Activated CD4-positive, alpha-beta memory T cell treated with anti-CD3 and anti-CD28 coated beads, Interleukin-2, amount 10 ng/mL, durations not matched to agents 7 days and 5 days (primary cell): Measurements from ENCODE around the gene EIF4G3. TPM values are rescaled to one million over a fixed set of nuclear protein-coding genes. Genes with fewer than 3 reads are reported as not detected.
"Not testable (repeated sequence)": the region's sequence is repeated elsewhere in the genome, so short reads cannot be mapped to it uniquely, and the experiment has no call there.

Experiments
- CTCF ChIA-PET: fragments of 350-600 bp; sonication (Branson Sonifier 250); formaldehyde crosslinking; loops from one replicate; lab custom pipeline; 2021; ENCODE audit warnings: antibody characterized with exemption, inconsistent platforms; lab: Charles Lee
- POLR2A ChIA-PET: fragments of 350-600 bp; sonication (Branson Sonifier 250); formaldehyde crosslinking; loops from one replicate; lab custom pipeline; 2021; ENCODE audit warnings: antibody characterized with exemption; lab: Charles Lee
- DNase-seq: peaks from one replicate; pipeline ENCODE4 v3.0.0-alpha.2; 2020
- H3K27ac Mint-ChIP-seq: one replicate; pipeline ENCODE4 v1.8.0; 2021; ENCODE audit warnings: mild to moderate bottlenecking, mixed read lengths
- H3K27me3 Mint-ChIP-seq: one replicate; pipeline ENCODE4 v1.8.0; 2021; ENCODE audit warnings: mixed read lengths
- H3K36me3 Mint-ChIP-seq: one replicate; pipeline ENCODE4 v1.8.0; 2021; ENCODE audit warnings: low read depth, mixed read lengths
- H3K4me1 Mint-ChIP-seq: one replicate; pipeline ENCODE4 v1.8.0; 2021; ENCODE audit warnings: mixed read lengths
- H3K4me3 Mint-ChIP-seq: one replicate; pipeline ENCODE4 v1.8.0; 2021; ENCODE audit warnings: mild to moderate bottlenecking, mixed read lengths
- H3K9me3 Mint-ChIP-seq: one replicate; pipeline ENCODE4 v1.8.0; 2021; ENCODE audit warnings: mixed read lengths
- total RNA-seq, 2 experiments: library from RNA; stranded (reverse); gene quantifications; one replicate each; pipeline ENCODE4 v1.2.3, GENCODE V29; 2021

Gene EIF4G3
- total RNA-seq, 2 experiments from 2014 or later: 48.1 to 49.2 TPM

DNA sequence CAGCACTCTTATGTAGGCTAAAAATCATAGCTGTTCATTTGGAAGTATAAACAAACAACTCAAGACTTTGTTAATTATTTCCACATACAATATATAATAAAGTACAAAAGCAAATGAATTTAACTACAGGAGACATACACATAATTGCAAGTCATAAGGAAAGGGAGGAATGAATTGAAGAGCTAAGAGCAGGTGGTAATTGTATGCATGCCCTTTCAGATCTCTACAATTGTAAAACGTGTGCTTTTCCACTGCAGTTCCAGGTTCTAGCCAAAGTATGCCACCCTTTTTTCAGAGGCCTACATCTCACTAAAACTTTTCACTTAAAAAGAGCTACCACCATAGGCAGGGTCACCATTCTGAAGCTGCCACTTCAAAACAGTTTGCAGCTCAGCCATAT lies 346.8 kb downstream of the EIF4G3 start:
- POLR2A ChIA-PET: interaction anchor here (0.9 to 1.0 kb wide), 3 partner anchors 11 to 133 kb away, joined by 3 read pairs; no protein-coding TSS in a partner anchor
- no peaks in the 10 kb centered on the region for H3K4me1 Mint-ChIP-seq
- peaks cover 34% of the 10 kb centered on the region for H3K36me3 Mint-ChIP-seq
- H3K9me3 Mint-ChIP-seq: no peaks in the 10 kb centered on the region
- H3K4me3 Mint-ChIP-seq: no peak overlapping the region
- no peaks in the 10 kb centered on the region for H3K27me3 Mint-ChIP-seq
- H3K27ac Mint-ChIP-seq: no peak overlapping the region
- DNase-seq: no peak
- CTCF ChIA-PET: no interaction called here

DNA sequence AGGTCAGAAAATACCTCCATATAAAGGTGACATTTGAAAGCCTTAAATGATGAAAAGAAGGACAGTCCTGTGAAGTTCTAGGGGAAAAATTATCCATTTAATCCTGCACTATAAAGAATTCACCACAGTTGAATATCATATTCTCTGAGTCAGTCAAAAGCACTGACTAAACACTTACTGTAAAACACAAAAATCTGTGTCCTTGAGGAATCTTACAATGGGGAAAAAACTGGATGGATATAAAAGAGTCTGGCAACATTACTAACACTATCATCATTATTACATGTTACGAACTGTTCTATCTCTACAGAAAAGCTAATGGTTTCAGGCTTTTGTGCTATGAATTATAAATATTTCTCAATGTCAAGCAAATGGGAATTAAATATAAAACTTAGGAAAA lies 347.2 kb downstream of the EIF4G3 start:
- Mint-ChIP-seq H3K27me3 (no peaks in the 10 kb centered on the region), H3K4me1 (no peaks in the 10 kb centered on the region), H3K4me3 (no peak overlapping the region), H3K27ac (no peak overlapping the region), H3K9me3 (no peaks in the 10 kb centered on the region), H3K36me3 (peaks cover 30% of the 10 kb centered on the region)
- CTCF ChIA-PET: no interaction called here
- DNase-seq: no peak
- POLR2A ChIA-PET: no interaction called here

DNA sequence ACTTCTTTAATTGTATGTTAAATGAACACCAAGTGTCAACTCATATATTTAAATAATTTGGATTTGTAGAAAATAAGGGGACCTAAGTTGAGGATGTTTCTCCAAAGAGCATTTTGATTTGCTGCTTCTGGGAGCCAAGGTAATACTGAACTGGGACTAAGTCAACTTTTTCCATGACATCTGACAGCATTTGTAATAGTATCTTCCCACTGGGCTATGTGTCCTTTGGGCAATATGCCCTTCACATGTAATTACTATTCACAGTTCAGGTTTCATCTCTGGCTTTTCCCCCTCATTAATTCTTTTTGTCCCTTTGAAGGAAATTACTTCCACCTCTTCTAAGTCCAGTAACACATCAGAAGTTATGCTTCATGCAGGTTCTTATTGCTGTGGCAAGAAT lies 352.9 kb downstream of the EIF4G3 start:
- ChIA-PET POLR2A (no interaction called here), CTCF (interaction anchor here (1.6 kb wide), 1 partner anchor 16 kb away, joined by 3 read pairs; no protein-coding TSS in a partner anchor)
- Mint-ChIP-seq H3K27me3 (no peaks in the 10 kb centered on the region), H3K4me1 (no peaks in the 10 kb centered on the region), H3K9me3 (no peaks in the 10 kb centered on the region), H3K36me3 (peaks cover 34% of the 10 kb centered on the region), H3K4me3 (no peak overlapping the region), H3K27ac (no peak overlapping the region)
- no peak for DNase-seq

DNA sequence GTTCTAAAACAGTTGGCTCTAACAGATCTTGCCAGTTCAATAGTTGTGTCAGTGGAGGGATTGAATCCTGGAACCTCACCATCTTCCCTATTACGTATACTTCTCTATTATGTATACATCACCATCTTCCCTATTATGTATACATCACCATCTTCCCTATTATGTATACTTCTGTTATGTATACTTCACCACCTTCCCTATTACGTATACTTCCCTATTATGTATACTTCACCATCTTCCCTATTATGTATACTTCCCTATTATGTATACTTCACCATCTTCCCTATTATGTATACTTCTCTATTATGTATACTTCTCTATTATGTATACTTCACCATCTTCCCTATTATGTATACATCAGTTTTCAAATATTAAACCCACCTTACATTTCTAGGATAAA lies 355.2 kb downstream of the EIF4G3 start:
- POLR2A ChIA-PET: no interaction called here
- Mint-ChIP-seq H3K27ac (no peak overlapping the region), H3K27me3 (no peaks in the 10 kb centered on the region), H3K9me3 (no peaks in the 10 kb centered on the region), H3K4me3 (no peak overlapping the region), H3K4me1 (no peaks in the 10 kb centered on the region), H3K36me3 (peaks cover 21% of the 10 kb centered on the region)
- CTCF ChIA-PET: no interaction called here
- no peak for DNase-seq

DNA sequence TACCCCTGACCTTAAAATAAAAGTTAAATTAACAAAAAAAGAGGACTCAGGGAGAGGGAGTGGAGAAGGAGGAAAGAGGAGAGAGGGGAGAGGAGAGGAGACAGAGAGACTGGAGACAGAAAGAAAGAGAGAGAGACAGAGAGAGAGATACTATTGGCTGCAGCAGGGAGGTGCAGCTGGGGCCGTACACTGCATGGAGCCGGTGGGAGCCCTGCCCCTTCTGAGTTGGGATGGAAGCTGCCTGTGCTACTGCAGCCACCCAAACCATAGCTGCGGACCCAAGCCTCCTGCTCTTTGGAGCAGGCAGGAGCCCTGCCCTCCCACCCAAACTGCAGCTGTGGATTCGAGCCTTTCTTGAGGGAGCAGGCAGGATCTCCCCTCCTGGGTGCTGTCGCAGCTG lies 356.9 kb downstream of the EIF4G3 start:
- Mint-ChIP-seq H3K27ac (no peak overlapping the region), H3K36me3 (peaks cover 18% of the 10 kb centered on the region), H3K9me3 (no peaks in the 10 kb centered on the region), H3K4me3 (no peak overlapping the region), H3K27me3 (no peaks in the 10 kb centered on the region), H3K4me1 (no peaks in the 10 kb centered on the region)
- ChIA-PET POLR2A (no interaction called here), CTCF (no interaction called here)
- DNase-seq: no peak

DNA sequence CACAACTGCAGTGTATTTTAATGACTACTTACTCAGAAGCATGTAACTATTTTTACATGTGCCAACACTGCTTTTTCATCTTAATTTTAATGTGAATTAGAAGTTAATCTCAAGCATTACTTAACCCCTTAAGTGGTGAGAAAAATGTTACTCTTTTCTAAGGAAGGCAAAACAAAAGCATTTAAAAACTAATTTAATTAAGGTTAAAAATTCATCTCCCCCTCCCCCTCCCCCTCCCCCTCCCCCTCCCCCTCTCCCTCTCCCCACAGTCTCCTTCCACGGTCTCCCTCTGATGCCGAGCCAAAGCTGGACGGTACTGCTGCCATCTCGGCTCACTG lies 362.2 kb downstream of the EIF4G3 start:
- CTCF ChIA-PET: no interaction called here
- Mint-ChIP-seq H3K9me3 (no peaks in the 10 kb centered on the region), H3K4me1 (no peaks in the 10 kb centered on the region), H3K27me3 (no peaks in the 10 kb centered on the region), H3K4me3 (no peak overlapping the region), H3K36me3 (peaks cover 4% of the 10 kb centered on the region), H3K27ac (no peak overlapping the region)
- no peak for DNase-seq
- POLR2A ChIA-PET: no interaction called here

DNA sequence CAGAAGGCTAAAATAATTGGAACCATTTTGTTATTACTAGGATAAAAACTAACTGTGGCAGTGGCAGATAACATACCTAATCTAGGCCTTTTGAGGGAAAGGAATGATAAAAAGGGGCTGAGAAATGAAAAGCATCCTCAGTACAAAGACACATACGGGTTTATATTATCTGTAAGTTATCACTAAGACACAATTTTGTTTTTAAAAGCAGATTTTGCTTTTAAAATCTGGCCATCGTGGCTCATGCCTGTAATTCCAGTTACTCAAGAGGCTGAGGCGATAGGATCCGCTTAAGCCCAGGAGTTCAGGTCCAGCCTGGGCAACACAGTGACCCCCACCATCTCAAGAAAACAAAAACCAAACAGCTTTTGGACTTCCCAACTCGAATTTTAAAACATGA lies 364.8 kb downstream of the EIF4G3 start:
- no peaks in the 10 kb centered on the region for H3K27me3 Mint-ChIP-seq
- no peak overlapping the region for H3K4me3 Mint-ChIP-seq
- H3K9me3 Mint-ChIP-seq: no peaks in the 10 kb centered on the region
- CTCF ChIA-PET: no interaction called here
- H3K27ac Mint-ChIP-seq: no peak overlapping the region
- DNase-seq: no peak
- peaks cover 10% of the 10 kb centered on the region for H3K36me3 Mint-ChIP-seq
- H3K4me1 Mint-ChIP-seq: no peaks in the 10 kb centered on the region
- POLR2A ChIA-PET: no interaction called here

DNA sequence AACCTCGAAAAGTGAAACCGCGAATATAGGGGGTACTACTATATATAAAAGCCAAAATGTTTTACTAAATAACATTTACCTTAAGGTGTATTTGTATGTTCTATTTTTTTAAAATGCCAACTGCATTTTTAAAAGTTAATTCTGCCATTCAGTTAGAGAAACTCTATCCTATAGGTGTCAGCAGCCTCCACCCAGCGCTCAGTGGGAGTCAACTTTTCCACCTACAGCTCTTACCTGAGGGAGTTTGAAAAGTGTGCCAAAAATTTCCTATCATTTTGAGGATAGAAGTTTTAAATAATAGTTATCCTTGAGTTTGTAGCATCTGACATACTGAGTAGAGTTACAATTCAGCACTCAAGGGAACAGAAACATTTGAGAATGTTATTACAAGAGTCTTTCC lies 383.5 kb downstream of the EIF4G3 start:
- no peaks in the 10 kb centered on the region for H3K36me3 Mint-ChIP-seq
- no peaks in the 10 kb centered on the region for H3K9me3 Mint-ChIP-seq
- no peaks in the 10 kb centered on the region for H3K27me3 Mint-ChIP-seq
- CTCF ChIA-PET: no interaction called here
- no peak overlapping the region for H3K27ac Mint-ChIP-seq
- DNase-seq: no peak
- peaks cover 2% of the 10 kb centered on the region for H3K4me1 Mint-ChIP-seq
- POLR2A ChIA-PET: no interaction called here
- H3K4me3 Mint-ChIP-seq: no peak overlapping the region

DNA sequence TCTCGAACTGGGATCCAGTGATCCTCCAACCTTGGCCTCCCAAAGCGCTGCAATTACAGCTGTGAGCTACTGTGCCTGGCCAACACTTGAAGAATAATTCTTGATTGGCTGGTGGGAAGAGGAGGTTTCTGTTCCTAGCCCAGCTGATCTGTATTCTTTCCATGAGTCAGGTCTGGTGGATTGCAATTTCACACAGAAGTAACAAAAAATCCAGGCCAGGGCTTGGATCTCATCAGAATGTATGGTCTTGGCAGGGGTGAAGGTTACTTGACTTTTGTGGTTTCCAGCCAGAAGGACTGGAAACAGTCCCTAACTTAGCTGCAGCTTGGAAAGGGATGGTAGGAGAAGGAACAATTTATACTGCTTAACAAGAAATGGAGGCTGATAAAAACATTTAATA lies 384.5 kb downstream of the EIF4G3 start:
- H3K4me3 Mint-ChIP-seq: no peak overlapping the region
- POLR2A ChIA-PET: no interaction called here

DNA sequence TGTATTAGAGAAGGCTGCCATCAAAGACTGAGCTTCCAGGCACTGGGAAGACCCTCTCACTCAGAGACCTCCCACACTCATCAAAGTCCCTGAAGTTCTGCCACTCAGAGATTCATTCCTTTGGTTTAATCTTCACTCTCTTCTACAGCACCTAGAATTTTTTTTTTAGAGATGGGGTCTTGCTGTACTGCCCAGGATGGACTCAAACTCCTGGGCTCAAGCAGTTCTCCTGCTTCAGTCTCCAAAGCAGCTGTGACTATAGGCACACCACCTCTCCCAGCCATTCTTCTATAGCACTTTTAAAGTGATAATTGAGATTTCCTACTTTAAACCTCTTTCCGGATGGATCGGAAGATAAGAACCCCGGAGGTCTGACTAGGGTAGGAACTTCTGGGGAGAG lies 385.9 kb downstream of the EIF4G3 start:
- Mint-ChIP-seq H3K27ac (no peak overlapping the region), H3K9me3 (no peaks in the 10 kb centered on the region), H3K27me3 (no peaks in the 10 kb centered on the region), H3K36me3 (peaks cover 5% of the 10 kb centered on the region), H3K4me3 (no peak overlapping the region), H3K4me1 (peaks cover 11% of the 10 kb centered on the region)
- ChIA-PET CTCF (no interaction called here), POLR2A (no interaction called here)
- DNase-seq: no peak

More for the DNA sequence above, 384.5 kb downstream of the EIF4G3 start:
- H3K4me1 Mint-ChIP-seq: peaks cover 11% of the 10 kb centered on the region
- no peak overlapping the region for H3K27ac Mint-ChIP-seq
- no peaks in the 10 kb centered on the region for H3K36me3 Mint-ChIP-seq
- no peak for DNase-seq
- no peaks in the 10 kb centered on the region for H3K9me3 Mint-ChIP-seq
- no peaks in the 10 kb centered on the region for H3K27me3 Mint-ChIP-seq
- CTCF ChIA-PET: interaction anchor here (1.5 kb wide), 1 partner anchor 404 kb away, joined by 4 read pairs; no protein-coding TSS in a partner anchor

DNA sequence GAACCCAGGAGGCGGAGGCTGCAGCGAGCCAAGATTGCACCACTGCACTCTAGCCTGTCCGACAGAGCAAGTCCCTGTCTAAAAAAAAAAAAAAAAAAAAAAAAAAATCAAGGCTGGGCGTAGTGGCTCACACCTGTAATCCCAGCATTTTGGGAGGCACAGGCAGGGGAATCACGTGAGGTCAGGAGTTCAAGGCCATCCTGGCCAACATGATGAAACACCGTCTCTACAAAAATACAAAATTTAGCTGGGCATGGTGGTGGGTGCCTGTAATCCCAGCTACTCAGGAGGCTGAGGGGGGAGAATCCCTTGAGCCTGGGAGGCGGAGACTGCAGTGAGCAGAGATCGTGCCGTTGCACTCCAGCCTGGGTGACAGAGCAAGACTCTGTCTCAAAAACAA lies 387.1 kb downstream of the EIF4G3 start:
- POLR2A ChIA-PET, H3K36me3 Mint-ChIP-seq, H3K4me3 Mint-ChIP-seq, H3K27ac Mint-ChIP-seq, H3K9me3 Mint-ChIP-seq, H3K27me3 Mint-ChIP-seq, DNase-seq: not testable (repeated sequence)
- CTCF ChIA-PET: interaction anchor here (0.7 kb wide), 1 partner anchor 23 kb away, joined by 4 read pairs; no protein-coding TSS in a partner anchor
- H3K4me1 Mint-ChIP-seq: peaks cover 18% of the 10 kb centered on the region

DNA sequence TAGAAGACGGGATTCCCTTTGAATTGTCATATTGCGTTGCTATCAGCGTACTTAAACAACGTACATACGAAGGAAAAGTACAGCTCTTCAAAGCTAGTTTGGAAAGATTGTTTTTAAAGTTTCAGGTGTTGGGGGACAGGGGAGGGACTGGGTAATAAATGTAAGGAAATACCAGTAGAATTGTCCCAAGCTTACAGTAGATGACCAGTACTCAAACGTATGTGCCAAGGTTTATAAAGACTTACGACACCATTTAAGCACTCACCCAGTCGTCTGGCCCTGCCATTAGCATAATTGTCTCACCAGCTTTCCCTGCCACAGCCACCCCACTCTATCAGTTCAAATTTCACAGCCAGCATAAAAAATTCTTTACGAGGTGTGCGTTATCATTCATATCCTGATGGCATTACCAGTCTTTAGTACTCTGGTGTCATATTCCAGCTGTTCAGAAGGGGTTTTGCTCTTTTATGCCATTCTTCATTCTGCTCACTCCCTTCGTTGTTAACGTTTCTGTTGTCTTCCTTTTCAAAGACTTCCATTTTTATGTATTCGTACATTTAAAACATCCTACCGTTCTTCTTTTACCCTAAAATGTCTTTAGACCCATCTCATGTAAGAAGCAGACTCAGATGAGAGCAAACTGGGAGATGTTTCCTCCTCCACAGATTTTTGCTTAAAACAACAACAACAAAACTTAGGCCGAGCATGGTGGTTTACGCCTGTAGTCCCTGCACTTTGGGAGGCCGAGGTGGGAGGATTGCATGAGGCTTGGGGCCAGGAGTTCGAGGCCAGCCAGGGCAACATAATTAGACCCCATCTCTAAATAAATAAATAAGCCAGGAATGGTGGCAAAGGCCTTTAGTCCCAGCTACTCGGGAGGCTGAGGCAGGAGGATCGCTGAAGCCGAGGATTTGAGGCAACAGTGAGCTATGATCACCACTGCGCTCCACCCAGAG lies 388.6 kb downstream of the EIF4G3 start:
- peak overlapping the region; percentile 91 for H3K4me3 Mint-ChIP-seq
- H3K27ac Mint-ChIP-seq: peak overlapping the region; percentile 90
- no peak for DNase-seq
- H3K27me3 Mint-ChIP-seq: no peaks in the 10 kb centered on the region
- H3K9me3 Mint-ChIP-seq: no peaks in the 10 kb centered on the region
- H3K36me3 Mint-ChIP-seq: peaks cover 10% of the 10 kb centered on the region
- ChIA-PET POLR2A (interaction anchor here (0.7 to 3.0 kb wide), 12 partner anchors 9 to 506 kb away, joined by 3 to 24 read pairs (median 8); no protein-coding TSS in a partner anchor), CTCF (interaction anchor here (0.7 to 3.4 kb wide), 3 partner anchors 91 to 407 kb away, joined by 3 to 18 read pairs (median 4); no protein-coding TSS in a partner anchor)
- peaks cover 27% of the 10 kb centered on the region for H3K4me1 Mint-ChIP-seq

DNA sequence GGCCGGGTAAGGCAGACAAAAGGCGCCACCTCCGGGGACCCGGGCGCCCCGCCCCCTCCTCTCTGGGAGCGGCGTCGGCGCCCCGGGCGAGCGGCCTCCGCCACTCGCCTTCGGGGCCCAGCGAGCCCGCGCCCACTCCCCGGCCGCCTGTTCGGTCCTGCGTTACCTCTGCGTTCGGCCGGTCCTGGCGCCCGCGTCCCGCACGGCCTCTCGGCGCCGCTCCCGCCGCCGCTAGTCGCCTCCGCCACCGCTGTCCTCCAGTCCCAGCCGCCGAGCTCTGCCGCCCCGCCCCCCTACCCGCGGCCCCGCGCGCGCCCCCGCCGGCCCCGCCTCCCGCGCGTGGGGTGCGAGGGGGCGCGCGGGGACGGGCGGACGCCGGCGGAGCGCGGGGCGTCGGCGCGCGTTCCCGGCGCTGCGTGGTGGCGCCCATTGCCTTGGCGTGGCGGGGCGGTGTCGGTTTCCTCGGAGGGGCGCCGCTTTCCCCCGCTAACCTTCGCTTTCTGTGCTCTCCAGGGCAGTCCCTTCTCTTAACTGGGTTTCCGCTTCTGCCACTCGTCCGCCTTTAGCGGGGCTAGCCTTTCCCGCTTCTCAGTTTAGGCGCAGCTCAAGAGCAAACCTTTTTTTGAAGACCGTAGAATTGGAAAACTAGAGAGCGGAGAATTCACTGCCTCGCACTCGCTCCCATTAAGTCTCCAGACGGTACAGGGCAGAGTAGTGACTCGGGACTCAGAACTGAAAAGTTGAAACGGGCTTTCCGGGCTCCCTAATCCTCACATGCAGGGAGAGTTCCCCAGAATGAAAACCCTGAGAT lies 389.5 kb downstream of the EIF4G3 start, which contains the start of gene HP1BP3:
HP1BP3 (minus strand) TSS at position 279 of the 811 bp plus-strand sequence. CDS start 6,867 bp downstream, outside the sequence.
- H3K36me3 Mint-ChIP-seq: peaks cover 10% of the 10 kb centered on the region
- H3K4me1 Mint-ChIP-seq: peaks cover 27% of the 10 kb centered on the region
- H3K9me3 Mint-ChIP-seq: no peaks in the 10 kb centered on the region
- ChIA-PET CTCF (interaction anchor here (0.7 to 3.4 kb wide), 4 partner anchors 90 to 408 kb away, joined by 3 to 18 read pairs (median 4); no protein-coding TSS in a partner anchor), POLR2A (interaction anchor here (0.7 to 4.0 kb wide), 34 partner anchors 10 to 1238 kb away, joined by 3 to 24 read pairs (median 6); partner anchors contain the start of genes DDOST, KIF17, MUL1 and SH2D5)
- peak within 1 kb of the TSS; percentile 98 for H3K27ac Mint-ChIP-seq
- H3K4me3 Mint-ChIP-seq: peak within 1 kb of the TSS; percentile 97
- DNase-seq: peak; percentile 85
- H3K27me3 Mint-ChIP-seq: no peaks in the 10 kb centered on the region
